HG02943 (cell line): ENCODE measurements around the gene CD9.

ENCODE experiments used
- ATAC-seq: cut with Tn5 transposase; IDR thresholded peaks from one replicate; pipeline ENCODE4 v1.9.1; 2021; ENCODE audit warnings: mild to moderate bottlenecking, low read depth, moderate library complexity; ENCODE audit not compliant: unreplicated experiment

The CD9 gene

DNA sequence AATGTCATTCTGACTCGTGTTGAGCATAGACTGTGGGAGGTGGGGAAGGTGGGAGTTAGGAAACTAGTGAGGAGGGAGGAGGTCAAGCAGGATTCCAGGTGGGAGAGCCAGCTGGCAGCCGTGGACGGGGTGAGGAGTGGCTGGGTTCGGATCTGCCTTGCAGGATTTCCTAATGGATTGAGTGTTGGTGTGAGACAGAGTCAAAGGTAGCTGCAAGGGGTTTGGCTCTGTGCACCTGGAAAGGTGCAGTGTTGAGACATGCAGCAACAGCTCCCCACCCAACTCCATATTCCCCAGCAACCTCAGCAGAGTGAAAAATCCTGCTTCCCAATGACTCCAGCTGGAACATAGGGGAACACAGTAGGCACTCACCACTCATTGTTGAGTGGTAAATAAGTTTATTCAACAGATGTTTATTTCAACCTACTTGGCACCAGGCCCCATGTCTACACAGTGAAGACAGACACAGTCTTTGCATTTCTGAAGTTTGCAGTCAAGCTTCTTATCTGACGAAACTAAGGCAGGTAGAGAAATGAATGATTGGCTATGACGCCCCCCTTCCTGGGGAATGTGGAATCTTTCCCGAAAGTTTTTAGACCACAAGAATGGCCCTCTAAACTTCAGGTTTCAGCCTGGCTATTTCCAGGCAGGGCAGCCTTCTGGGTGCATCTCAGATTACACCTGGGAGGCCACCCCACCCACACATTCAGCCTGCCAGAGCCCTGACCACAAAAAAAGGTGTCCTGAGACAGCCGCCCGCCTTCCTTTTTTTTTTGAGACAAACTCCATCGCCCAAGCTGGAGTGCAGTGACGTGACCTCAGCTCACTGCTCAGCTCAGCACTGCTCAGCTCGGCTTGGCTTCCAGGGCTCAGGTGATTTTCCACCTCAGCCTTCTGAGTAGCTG is 72.4 kb downstream of the CD9 start:
- ATAC-seq: no peak

DNA sequence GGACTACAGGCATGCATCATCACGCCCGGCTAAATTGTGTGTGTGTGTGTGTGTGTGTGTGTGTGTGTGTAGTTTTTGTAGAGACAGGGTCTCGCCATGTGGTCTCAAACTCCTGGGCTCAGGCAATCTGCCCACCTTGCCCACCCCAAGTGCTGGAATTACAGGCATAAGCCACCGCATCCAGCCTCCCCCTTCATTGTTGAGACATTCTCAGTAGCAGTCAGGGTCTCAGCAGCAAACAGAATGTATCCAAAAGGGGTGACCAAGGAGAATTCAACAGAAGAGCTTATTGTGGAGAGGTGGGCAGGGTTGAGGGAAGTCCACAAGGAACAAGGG is 73.0 kb downstream of the CD9 start:
- ATAC-seq: no peak

DNA sequence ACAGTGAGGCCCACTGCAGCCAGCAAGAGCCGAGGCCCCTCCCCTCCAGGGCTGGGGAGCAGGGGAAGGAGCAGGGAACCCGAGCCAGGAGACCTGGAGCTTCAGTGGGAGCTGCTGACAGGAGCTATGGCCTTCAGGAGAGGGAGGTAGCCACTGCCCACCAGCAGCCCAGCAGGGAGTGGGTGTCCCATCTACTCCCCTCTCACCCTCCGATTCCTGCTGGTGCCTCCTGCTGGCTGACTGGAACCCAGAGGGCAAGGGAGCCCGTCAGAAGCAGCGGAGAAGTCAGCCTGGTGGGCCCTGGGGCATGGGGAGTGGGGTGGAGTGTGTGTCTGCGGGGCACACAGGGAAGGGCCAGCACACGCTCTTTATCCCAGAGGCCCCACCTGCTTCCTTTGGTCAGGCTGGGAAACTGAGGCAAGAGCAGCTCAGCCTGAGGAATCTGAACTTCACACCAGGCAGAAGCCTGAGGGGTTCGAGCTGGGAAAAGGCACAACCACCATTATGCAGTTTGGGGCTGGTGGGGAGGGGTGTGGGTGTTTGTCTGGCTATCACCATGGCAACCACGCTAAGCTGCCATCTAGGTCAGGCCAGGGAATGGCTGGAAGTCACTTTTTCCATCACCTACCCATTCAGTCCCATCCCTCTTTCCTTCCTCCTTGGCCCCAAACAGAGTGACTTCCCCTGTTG is 73.5 kb downstream of the CD9 start:
- ATAC-seq: no peak

DNA sequence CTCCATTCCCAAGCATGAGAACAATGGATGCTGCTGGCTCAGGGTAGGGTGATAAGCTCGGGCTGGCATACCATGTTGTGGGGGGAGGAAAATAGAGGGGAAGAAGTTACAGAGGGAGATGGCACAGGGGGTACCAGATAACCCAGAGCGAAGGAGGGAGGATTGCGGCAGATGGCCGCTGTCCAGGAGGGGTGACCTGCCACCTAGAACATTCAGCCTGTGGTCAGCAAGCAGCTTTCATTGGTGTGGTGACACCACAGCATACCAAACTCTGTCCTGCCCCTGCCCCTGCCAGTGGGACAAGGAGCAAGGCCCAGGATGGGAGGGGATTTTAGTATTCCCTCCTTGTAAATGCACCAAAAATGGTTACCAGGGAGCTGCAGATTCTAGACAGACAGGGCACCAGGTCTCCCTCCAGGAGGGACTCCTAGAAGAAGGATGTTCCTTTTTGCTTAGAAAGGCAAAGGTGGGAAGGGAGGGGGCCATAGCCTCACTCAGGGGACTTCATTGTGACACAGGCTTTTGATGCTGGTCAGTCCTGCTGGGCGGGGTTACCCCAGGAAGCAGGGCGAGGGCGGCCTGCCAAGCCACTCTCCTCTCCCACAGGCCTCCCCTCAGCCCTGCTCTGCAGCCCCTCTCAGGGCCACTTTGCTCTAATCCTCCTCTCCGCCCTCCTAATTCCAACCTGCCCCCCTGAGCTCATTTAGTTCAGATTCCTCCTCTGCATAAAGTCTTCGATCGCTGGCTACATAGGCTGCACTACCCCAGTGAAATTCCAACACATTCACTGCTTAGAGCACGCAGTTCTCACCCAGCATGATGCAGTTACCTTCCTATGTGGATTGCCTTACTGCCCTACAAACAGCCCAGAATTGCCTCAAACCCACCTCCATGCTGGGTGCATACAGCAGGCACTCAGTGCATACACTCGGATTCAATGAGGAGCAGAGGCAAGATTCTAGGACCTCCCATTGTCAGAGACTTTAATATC is 74.3 kb downstream of the CD9 start:
- no peak for ATAC-seq

DNA sequence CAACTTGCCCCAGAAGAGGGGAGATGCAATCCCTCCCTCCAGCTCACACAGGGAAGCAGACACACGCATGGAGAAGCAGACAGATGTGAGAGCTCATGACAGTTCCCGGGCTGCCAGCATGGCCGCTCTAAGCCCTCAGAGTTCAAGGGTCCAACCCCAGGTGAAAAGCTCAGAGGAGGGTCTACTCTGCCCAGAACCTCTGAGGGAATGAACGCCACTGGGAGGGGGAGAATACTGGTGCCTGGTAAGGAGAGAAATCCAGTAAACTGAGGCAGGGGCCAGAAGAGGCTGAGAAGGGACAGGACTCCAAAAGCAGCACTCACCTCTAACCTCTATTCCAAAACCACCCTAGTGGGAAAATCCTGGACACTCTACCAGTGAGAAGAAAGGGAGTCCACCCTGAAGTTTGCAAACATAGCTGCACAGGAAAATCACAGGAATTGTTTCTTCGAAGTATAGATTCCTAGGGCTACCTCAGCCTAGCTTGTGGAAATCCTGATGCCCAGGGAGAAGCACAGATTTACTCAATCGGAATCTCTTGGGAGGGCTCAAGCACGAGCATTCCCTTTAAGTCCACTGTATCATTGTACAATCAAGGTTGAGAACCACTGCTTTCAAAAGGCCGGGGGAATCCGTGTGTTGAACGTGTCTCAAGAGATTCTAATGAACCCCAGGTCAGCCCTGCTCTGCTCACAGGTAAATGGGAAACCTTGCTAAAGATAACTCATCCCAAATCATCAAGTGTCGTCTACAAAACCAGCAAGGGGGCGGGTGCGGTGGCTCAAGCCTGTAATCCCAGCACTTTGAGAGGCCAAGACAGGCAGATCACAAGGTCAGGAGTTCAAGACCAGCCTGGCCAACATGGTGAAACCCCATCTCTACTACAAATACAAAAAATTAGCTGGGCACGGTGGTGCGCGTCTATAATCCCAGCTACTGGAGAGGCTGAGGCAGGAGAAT is 76.0 kb downstream of the CD9 start:
- no peak for ATAC-seq

DNA sequence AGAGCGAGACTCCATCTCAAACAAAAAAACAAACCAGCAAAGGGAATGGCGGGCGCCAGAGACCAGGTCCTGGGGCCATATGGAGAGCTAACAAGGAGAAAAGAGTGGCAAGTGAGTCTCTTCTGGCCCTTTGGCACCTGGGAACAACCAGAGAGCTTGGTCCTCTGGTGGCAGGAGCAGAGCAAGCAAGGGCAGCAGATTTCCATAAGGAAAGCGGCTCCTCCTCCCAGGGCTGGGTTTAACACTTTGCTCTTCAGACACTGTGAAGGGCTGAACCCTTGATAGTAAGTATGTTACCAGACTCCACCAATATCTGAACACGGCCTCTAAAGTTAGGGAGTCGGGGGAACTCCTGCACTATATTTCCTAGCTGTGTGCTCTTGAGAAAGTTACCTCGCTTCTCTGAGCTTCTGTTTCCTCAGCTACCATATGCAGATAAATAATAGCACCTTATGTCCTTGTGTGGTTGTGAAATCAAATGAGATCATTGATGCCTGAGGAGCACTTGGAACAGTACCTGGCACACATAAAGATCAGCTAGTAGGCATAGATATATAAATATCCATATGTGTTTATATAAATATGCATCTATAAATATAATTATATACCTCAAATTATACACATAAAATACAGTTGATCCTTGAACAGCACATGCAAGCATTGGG is 76.9 kb downstream of the CD9 start:
- no peak for ATAC-seq

DNA sequence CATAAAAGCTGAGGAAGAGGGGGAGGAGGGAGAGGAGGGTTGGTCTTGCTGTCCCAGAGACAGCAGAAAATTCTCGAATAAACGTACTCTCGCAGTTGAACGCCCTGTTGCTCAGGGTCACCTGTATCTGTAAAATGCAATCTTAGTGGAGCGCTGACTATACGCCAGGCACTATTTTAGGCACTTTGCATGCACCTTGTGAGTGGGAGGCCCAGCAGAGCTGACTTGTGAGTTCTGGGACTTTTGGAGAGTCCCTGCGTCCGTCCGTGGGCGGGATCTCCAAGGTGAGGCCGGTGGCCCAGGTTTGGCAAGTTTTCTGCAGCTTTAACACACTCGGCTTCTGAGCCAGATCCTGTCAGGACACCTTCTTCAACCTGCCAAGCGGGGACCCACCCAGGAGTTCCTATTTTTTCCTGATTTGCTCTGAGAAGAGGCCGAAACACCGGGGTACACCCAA is 77.8 kb downstream of the CD9 start:
- ATAC-seq: no peak

DNA sequence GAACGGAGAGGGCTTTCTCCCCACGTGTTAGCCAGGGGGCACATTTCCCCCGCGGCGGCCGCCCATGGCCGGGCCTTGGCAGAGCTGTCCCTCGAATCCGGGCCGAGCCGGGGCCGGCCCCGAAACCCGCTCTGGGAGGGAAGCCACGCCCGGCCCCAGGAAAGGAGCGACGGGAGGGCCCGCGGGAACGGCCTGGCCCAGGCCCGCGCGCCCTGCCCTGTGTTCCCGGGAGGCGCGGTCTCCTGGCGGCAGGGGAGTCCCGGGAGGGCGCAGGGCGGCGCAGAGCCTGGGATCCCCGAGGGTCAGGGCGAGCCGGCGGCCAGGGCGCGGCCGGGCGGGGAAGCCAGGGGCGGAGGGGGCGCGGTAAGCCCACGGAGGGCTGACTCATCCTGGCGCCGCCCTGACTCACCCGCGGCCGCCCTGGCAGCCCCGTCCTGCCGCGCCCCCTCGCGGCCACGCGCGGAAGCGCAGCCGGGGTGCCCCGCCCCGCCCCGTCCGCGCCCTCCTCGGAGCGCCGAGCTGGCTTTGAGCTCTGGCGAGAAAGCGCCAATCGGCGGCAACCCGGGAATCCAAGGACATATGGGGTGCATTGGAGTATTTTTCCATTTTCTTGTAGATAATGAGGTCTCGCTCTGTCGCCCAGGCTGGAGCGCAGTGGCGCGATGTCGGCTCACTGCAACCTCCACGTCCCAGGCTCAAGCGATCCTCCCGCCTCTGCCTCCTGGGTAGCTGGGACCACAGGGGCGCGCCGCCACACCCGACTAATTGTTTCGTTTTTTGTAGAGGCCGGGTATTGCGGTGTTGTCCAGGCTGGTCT is 78.4 kb downstream of the CD9 start:
- peak; percentile 49 for ATAC-seq

DNA sequence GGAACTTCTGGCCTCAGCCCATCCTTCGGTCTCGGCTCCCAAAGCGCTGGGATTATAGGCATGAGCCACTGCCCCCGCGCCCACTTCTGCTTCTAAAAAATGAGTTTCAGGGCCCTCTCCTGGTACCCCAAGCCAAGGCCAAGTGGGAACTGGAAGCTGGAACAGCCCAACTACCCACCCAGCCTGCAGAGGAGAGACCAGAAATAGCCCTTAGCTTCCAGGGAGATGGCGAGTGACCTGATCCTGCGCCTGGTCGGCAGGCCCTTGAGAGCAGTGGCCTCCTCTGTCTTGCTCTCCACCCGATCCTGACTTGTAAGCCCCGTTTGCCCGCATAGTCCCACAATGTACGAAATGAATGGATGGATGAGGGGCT is 79.0 kb downstream of the CD9 start:
- no peak for ATAC-seq

DNA sequence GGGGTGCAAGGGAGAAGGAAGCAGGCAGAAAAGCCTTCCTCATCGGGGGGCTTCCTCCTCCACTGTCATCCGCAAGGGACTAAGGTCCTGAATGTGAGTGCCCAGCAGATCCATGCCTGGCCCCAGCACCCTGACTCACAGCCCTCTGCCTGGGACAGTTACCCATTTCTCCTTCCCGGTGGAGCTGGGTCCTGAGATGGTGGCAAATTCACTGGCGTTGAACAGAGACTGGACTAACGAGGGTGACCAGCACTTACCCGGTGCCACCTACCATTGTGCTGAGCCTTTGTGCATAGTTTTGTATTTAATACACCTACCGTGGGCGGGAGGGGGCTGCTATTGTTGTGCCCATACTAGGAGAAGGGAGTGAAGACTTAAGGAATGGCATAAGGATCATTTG is 79.4 kb downstream of the CD9 start:
- no peak for ATAC-seq

DNA sequence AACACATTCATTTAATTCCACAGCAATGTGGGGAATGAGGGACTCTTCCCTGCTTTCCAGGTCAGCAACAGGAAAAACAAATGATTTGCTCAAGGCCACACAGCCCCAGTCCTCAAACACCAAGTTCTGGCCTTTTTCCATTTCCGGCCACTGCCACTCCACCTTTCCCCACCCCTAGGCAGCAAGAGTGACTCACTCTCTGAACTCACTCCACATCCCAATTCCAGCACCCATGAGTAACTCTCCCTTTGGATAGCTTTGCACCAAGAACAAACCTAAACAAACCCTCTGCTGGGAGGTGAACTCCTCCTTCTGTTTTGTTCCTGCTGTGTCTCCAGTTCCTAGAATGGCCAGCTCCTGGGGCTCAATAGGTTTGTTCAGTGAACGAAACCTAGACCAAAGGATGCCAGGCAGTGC is 79.9 kb downstream of the CD9 start:
- no peak for ATAC-seq

DNA sequence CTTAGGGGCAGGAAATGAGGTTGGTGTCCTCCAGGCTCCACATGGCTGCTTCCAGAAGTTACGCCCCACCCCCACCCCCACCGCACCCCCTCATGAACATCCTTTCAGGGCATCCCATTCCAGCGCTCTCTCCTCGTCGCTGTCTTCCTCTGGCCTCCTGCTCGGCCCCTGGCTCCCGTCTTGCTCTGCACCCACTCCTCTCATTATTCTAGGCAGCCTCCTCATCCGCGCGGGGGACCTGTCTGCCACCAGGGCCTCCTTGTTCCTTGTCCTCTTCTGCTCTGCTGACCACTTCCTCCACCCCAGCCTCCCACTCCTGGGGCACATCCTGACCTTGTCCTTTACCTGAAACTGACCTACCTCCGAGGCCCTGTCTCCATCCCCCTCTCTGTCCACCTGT is 80.5 kb downstream of the CD9 start:
- no peak for ATAC-seq

DNA sequence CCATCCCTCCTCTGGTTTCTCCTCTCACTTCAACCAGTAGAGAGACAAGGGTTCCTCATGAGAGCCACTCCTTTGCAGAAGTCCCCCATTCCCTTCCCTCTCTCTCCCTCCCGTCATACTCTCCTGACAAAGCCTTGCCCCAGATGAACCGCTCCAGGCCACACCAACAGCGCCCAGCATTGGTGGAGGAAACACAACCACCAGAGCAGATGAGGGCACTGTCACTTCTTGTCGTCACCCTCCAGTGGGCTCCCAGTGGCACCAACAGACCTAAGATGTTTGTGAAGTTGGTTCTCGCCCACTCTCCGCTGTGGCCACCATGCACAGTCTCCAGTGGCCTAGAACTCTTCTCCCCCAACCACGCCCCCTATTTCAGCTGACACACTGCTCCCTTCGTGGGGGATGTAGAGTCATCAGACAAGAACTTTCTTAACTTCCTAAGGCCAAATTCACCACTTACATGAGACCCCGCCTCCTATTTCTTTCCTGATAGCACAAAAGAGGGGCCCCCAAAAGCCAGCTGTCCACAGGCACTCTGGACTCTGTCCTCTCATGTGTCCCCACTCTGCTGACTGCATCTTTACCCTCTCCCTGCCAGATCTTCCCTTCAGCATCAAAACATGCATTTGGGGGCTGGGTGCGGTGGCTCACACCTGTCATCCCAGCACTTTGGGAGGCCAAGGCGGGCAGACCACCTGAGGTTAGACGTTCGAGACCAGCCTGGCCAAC is 81.0 kb downstream of the CD9 start:
- ATAC-seq: no peak

DNA sequence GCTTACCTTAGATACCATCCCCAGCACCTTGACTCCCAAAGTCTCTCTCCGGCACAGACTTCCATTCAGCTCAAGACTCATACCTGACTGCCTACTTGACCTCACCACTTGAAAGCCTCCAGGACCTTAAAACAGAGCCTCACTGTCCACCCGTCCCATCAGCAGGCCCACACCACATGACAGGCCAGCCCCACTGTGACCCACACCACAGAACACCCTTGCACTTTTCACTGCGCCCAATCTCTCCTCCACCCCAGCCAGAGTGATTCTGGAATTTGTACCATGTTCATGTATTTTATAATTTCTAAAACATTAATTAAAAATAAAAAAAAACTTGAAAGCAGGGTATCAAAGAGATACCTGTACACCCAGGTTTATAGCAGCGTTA is 82.2 kb downstream of the CD9 start:
- ATAC-seq: no peak

DNA sequence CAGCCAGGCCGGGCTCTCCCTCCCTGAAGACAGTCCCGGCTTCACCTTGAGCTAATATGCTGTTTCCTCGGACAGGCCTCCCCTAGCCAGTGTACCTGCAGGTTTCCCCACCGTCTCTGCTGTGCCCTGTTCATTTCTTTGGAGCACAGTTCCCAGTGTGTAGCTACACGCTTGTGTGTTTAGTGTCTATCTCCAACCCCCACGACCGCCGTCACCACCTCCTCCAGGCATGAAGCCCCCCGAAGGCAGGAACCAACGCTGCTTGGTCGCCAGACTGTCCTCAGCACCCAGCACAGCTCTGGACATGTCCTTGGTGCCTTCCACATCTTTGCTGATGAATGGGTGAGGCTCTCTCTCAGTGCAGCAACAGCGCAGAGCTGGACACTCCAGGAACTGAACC is 84.1 kb downstream of the CD9 start:
- no peak for ATAC-seq

DNA sequence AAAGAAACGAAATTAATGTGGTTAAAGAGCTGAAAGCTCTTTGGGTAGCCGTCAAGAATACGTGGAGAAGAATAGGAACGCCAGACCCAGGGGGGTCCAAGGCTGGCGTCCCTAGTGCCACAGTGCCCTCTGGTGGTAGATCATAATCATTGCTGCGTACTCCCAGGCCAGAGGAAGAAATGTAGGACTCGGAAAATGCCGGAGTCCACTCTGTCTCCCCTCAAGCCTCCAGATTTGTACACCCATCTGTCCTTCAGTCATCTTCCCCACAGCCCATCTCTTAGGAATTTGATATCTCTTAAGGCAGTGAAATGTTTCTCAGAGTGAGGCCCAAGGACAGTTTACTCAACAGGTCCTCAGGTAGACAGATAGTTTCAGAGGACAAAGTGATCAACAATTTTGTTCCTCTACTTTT is 84.9 kb downstream of the CD9 start:
- no peak for ATAC-seq

DNA sequence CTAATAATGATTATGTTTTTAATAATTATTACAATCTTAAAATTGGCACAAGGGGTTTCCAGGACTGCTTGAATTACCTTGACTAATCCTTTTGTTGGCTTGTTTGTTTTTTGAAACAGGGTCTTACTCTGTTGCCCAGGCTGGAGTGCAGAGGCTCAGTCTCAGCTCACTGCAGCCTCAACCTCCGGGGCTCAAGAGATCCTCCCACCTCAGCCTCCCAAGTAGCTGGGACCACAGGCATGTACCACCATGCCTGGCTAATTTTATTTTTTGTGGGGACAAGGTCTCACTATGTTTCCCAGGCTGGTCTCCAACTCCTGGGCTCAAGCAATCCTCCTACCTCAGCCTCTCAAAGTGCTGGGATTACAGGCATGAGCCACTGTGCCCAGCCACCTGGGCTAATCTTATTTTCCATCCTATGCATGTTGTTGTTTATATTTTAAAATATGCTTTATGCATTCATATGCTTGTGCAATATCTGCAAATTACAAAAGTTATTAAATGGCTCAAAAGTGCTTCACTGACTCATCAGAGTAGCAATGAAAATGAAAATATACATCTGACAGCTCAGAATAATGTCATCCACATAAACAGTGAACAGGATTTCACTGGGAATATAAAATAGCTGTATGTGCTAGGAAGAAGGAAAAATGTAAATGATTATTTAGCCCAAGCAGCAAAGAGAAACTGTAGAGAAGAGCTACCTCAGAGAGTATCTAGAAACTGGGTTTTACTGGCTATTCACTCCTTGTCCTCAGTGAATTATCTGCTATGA is 85.5 kb downstream of the CD9 start:
- no peak for ATAC-seq
